Caki2 (cell line): Measurements from ENCODE around the gene MMRN1. TPM values are rescaled to one million over a fixed set of nuclear protein-coding genes. Genes with fewer than 3 reads are reported as not detected.
A peak's percentile ranks its signal among the peaks of the same experiment; 100 is the strongest.
"Not testable (repeated sequence)": the region's sequence is repeated elsewhere in the genome, so short reads cannot be mapped to it uniquely, and the experiment has no call there.

ENCODE experiments used
- DNase-seq: peaks from one replicate; pipeline ENCODE4 v3.0.0-alpha.2; 2015; ENCODE audit warnings: low read depth
- in situ Hi-C: cut with HindIII; loops from 2 replicates; pipeline ENCODE4 v1.10.0; 2016; ENCODE audit warnings: low sequenced_read_pairs, low pct_unique_long_range_greater_than_20kb, mixed read lengths
- total RNA-seq: library from RNA; depleted of rRNA; stranded (reverse); fragments of >200 nt; shearing (Covaris generic); gene quantifications from 2 replicates; pipeline ENCODE4 v1.2.3, GENCODE V29; 2014; ENCODE audit warnings: low replicate concordance; rRNA removed

MMRN1 gene
- total RNA-seq: not detected in 2 replicates

- in situ Hi-C loops: no loop called here
- no peak for DNase-seq
Observed at GRCh38 chr4:89894649-89895550, at the start of gene MMRN1. TSS of gene MMRN1 (plus strand) at chr4:89894854. CDS start at chr4:89894972, 118 bp downstream.

- in situ Hi-C loops: no loop called here
Observed at GRCh38 chr4:89847571-89848325, 46.9 kb upstream of the MMRN1 start.

GRCh38 chr4:89855236-89855635 is 39.4 kb upstream of the MMRN1 start:
- DNase-seq: no peak
- in situ Hi-C loops: loop anchor here (25.0 kb wide), 1 partner anchor 193 kb away; no protein-coding TSS in a partner anchor

More at GRCh38 chr4:89847571-89848325, 46.9 kb upstream of the MMRN1 start:
- no peak for DNase-seq

- in situ Hi-C loops: loop anchor here (25.0 kb wide), 1 partner anchor 199 kb away; no protein-coding TSS in a partner anchor
- no peak for DNase-seq
Observed at GRCh38 chr4:89860971-89861370, 33.7 kb upstream of the MMRN1 start.

- DNase-seq: no peak
- in situ Hi-C loops: loop anchor here (25.0 kb wide), 1 partner anchor 201 kb away; no protein-coding TSS in a partner anchor
Observed at GRCh38 chr4:89863533-89863932, 31.1 kb upstream of the MMRN1 start.

- in situ Hi-C loops: loop anchor here (25.0 kb wide), 1 partner anchor 206 kb away; no protein-coding TSS in a partner anchor
- no peak for DNase-seq
Observed at GRCh38 chr4:89868276-89868675, 26.4 kb upstream of the MMRN1 start.

- peak; percentile 2 for DNase-seq
- in situ Hi-C loops: loop anchor here (25.0 kb wide), 1 partner anchor 207 kb away; no protein-coding TSS in a partner anchor
Observed at GRCh38 chr4:89868999-89869589, 25.6 kb upstream of the MMRN1 start.

- in situ Hi-C loops: loop anchor here (25.0 kb wide), 1 partner anchor 209 kb away; no protein-coding TSS in a partner anchor
- DNase-seq: no peak
Observed at GRCh38 chr4:89871211-89871610, 23.4 kb upstream of the MMRN1 start.

GRCh38 chr4:89876548-89876947 is 18.1 kb upstream of the MMRN1 start:
- in situ Hi-C loops: no loop called here
- no peak for DNase-seq

GRCh38 chr4:89878611-89879010 is 16.0 kb upstream of the MMRN1 start:
- in situ Hi-C loops: no loop called here
- no peak for DNase-seq

- in situ Hi-C loops: no loop called here
- DNase-seq: no peak
Observed at GRCh38 chr4:89879215-89879614, 15.4 kb upstream of the MMRN1 start.

- in situ Hi-C loops: no loop called here
- DNase-seq: no peak
Observed at GRCh38 chr4:89889289-89889688, 5.4 kb upstream of the MMRN1 start.

GRCh38 chr4:89897867-89898266 is 3.2 kb downstream of the MMRN1 start:
- in situ Hi-C loops: no loop called here

GRCh38 chr4:89898304-89898716 is 3.7 kb downstream of the MMRN1 start:
- DNase-seq: no peak
- in situ Hi-C loops: no loop called here

More at GRCh38 chr4:89897867-89898266, 3.2 kb downstream of the MMRN1 start:
- no peak for DNase-seq

- in situ Hi-C loops: no loop called here
Observed at GRCh38 chr4:89899152-89899551, 4.5 kb downstream of the MMRN1 start.

GRCh38 chr4:89899854-89900253 is 5.2 kb downstream of the MMRN1 start:
- no peak for DNase-seq
- in situ Hi-C loops: no loop called here

More at GRCh38 chr4:89899152-89899551, 4.5 kb downstream of the MMRN1 start:
- DNase-seq: no peak

- in situ Hi-C loops: not testable (repeated sequence)
- peak; percentile 32 for DNase-seq
Observed at GRCh38 chr4:89901808-89902431, 7.3 kb downstream of the MMRN1 start.

- no peak for DNase-seq
- in situ Hi-C loops: no loop called here
Observed at GRCh38 chr4:89904524-89904923, 9.9 kb downstream of the MMRN1 start.
